Hepatocyte (in vitro differentiated cells): ENCODE data around the gene PPP1R12A.

Experiments used
- EZH2 ChIP-seq: fragments of 200-600 bp; sonication (generic); IDR thresholded peaks from 2 replicates; pipeline ENCODE4 v1.6.1; 2016; ENCODE audit warnings: antibody characterized with exemption, mild to moderate bottlenecking, borderline replicate concordance
- EZH2phosphoT487 ChIP-seq: fragments of 200-600 bp; sonication (generic); IDR thresholded peaks from one replicate; pipeline ENCODE4 v1.6.1; 2018; ENCODE audit warnings: antibody characterized with exemption, mild to moderate bottlenecking, low read depth, moderate library complexity; ENCODE audit not compliant: unreplicated experiment, severe bottlenecking
- TF ChIP-seq, protein P1 (sequence below): fragments of 200-600 bp; sonication (generic); IDR thresholded peaks from 2 replicates; pipeline ENCODE4 v1.5.1; 2016; ENCODE audit warnings: antibody characterized with exemption, mild to moderate bottlenecking; ENCODE audit not compliant: poor library complexity

DNA sequence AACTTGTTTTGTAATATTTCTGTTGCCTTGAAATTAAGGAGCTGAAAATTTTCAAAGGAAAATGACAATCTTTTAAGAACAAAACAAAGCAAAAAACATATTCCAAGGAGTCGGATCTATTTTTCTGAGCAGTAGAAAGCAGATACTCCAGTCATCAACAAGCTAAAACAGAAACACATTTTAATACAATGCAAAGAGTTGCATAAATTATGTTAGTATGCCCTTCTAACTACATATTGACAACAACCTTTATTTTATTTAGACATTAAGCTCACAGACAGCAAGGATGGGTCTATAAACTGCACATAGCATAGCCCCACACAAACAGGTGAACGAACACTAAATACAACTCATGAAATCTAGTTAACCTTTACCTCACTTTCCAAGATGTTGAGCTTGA lies 106.0 kb downstream of the PPP1R12A start:
- TF ChIP-seq, protein P1, sequence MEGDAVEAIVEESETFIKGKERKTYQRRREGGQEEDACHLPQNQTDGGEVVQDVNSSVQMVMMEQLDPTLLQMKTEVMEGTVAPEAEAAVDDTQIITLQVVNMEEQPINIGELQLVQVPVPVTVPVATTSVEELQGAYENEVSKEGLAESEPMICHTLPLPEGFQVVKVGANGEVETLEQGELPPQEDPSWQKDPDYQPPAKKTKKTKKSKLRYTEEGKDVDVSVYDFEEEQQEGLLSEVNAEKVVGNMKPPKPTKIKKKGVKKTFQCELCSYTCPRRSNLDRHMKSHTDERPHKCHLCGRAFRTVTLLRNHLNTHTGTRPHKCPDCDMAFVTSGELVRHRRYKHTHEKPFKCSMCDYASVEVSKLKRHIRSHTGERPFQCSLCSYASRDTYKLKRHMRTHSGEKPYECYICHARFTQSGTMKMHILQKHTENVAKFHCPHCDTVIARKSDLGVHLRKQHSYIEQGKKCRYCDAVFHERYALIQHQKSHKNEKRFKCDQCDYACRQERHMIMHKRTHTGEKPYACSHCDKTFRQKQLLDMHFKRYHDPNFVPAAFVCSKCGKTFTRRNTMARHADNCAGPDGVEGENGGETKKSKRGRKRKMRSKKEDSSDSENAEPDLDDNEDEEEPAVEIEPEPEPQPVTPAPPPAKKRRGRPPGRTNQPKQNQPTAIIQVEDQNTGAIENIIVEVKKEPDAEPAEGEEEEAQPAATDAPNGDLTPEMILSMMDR = no peak
- TF ChIP-seq EZH2phosphoT487 = no peak
- no peak for TF ChIP-seq EZH2
